Neural cell (in vitro differentiated cells): ENCODE results near the gene PARD3B. TPM values are rescaled to one million over a fixed set of nuclear protein-coding genes. Genes with fewer than 3 reads are reported as not detected.

Source experiments
- H2AFZ ChIP-seq: fragments of 200-600, 300-800 bp; sonication (generic), shearing (Covaris generic); 2 replicates; pipeline ENCODE4 v1.6.0; 2014; ENCODE audit warnings: low read depth, mild to moderate bottlenecking, antibody characterized with exemption, low read length, moderate library complexity
- H3F3A ChIP-seq: fragments of 200-600 bp; shearing (Covaris generic); 2 replicates; pipeline ENCODE4 v1.6.1; 2016; ENCODE audit warnings: mild to moderate bottlenecking, moderate library complexity, mixed read lengths, antibody characterized with exemption, low read length; ENCODE audit not compliant: insufficient read depth, poor library complexity, severe bottlenecking
- H3K27ac ChIP-seq: fragments of 200-600, 300-800 bp; sonication (generic), shearing (Covaris generic); 2 replicates; pipeline ENCODE4 v1.5.1; 2014; ENCODE audit warnings: mild to moderate bottlenecking, low read length, moderate library complexity
- H3K27me3 ChIP-seq: fragments of 300-800, 200-600 bp; sonication (generic), shearing (Covaris generic); 2 replicates; pipeline ENCODE4 v1.6.0; 2014; ENCODE audit warnings: mild to moderate bottlenecking, low read depth, low read length, moderate library complexity; ENCODE audit not compliant: insufficient read depth
- H3K36me3 ChIP-seq: fragments of 300-800, 200-600 bp; sonication (generic), shearing (Covaris generic); 2 replicates; pipeline ENCODE4 v1.5.1; 2014; ENCODE audit warnings: mild to moderate bottlenecking, antibody characterized with exemption, low read length, moderate library complexity; ENCODE audit not compliant: insufficient read depth
- H3K4me2 ChIP-seq: fragments of 300-800, 200-600 bp; sonication (generic), shearing (Covaris generic); 2 replicates; pipeline ENCODE4 v1.6.0; 2014; ENCODE audit warnings: mild to moderate bottlenecking, low read length
- H3K4me3 ChIP-seq: fragments of 300-800, 200-600 bp; sonication (generic), shearing (Covaris generic); 2 replicates; pipeline ENCODE4 v1.5.1; 2014; ENCODE audit warnings: mild to moderate bottlenecking, low read length, moderate library complexity
- H3K79me2 ChIP-seq: fragments of 200-600 bp; shearing (Covaris generic); replicated peaks from 2 replicates; pipeline ENCODE4 v1.6.0; 2014; ENCODE audit warnings: mild to moderate bottlenecking, low read length, moderate library complexity; ENCODE audit not compliant: insufficient read depth
- H3K9ac ChIP-seq: fragments of 300-800, 200-600 bp; sonication (generic), shearing (Covaris generic); 2 replicates; pipeline ENCODE4 v1.6.1; 2016; ENCODE audit warnings: mild to moderate bottlenecking, low read length, mixed read lengths
- H3K9me2 ChIP-seq: fragments of 200-600 bp; shearing (Covaris generic); 2 replicates; pipeline ENCODE4 v1.6.1; 2016; ENCODE audit warnings: mild to moderate bottlenecking, low read length, mixed read lengths; ENCODE audit not compliant: insufficient read depth
- H3K9me3 ChIP-seq: fragments of 200-600, 300-800 bp; sonication (generic), shearing (Covaris generic); 2 replicates; pipeline ENCODE4 v1.6.1; 2016; ENCODE audit warnings: mild to moderate bottlenecking, mixed run types, low read length, moderate library complexity, mixed read lengths
- H4K20me1 ChIP-seq: fragments of 200-600 bp; shearing (Covaris generic); 2 replicates; pipeline ENCODE4 v1.6.1; 2016; ENCODE audit warnings: mild to moderate bottlenecking, mixed run types; ENCODE audit not compliant: insufficient read depth
- CTCF ChIP-seq: fragments of 450-650 bp; IDR thresholded peaks from 2 replicates; pipeline ENCODE4 v1.5.1; 2014; ENCODE audit warnings: antibody characterized with exemption, mild to moderate bottlenecking, moderate library complexity; ENCODE audit not compliant: poor library complexity, severe bottlenecking
- EP300 ChIP-seq: fragments of 450-650 bp; conservative IDR thresholded peaks from 2 replicates; pipeline ENCODE4 v1.6.1; 2014; ENCODE audit warnings: antibody characterized with exemption, mild to moderate bottlenecking, moderate library complexity; ENCODE audit not compliant: poor library complexity, severe bottlenecking
- EZH2 ChIP-seq: fragments of 200-600, 300-800 bp; shearing (Covaris generic), sonication (generic); IDR thresholded peaks from 2 replicates; pipeline ENCODE4 v1.6.1; 2014; ENCODE audit warnings: antibody characterized with exemption, low read length, borderline replicate concordance, mild to moderate bottlenecking; ENCODE audit not compliant: insufficient read depth, poor library complexity, severe bottlenecking
- MXI1 ChIP-seq: fragments of 450-650 bp; conservative IDR thresholded peaks from 2 replicates; pipeline ENCODE4 v1.6.1; 2014; ENCODE audit warnings: antibody characterized with exemption, mild to moderate bottlenecking; ENCODE audit not compliant: poor library complexity, severe bottlenecking
- POLR2AphosphoS5 ChIP-seq: IDR thresholded peaks from 2 replicates; pipeline ENCODE4 v1.6.1; 2012
- RAD21 ChIP-seq: fragments of 450-650 bp; conservative IDR thresholded peaks from 2 replicates; pipeline ENCODE4 v1.6.1; 2014; ENCODE audit warnings: antibody characterized with exemption, mild to moderate bottlenecking, moderate library complexity
- REST ChIP-seq: IDR thresholded peaks from 2 replicates; pipeline ENCODE4 v1.6.1; 2012; ENCODE audit warnings: borderline replicate concordance
- SMC3 ChIP-seq: fragments of 450-650 bp; conservative IDR thresholded peaks from 2 replicates; pipeline ENCODE4 v1.6.1; 2014; ENCODE audit warnings: antibody characterized with exemption, mild to moderate bottlenecking, moderate library complexity; ENCODE audit not compliant: poor library complexity
- TAF1 ChIP-seq: IDR thresholded peaks from 2 replicates; pipeline ENCODE4 v1.6.1; 2012; ENCODE audit warnings: low read depth
- polyA plus RNA-seq: library from polyadenylated mRNA; depleted of rRNA; stranded (reverse); fragments of >200 nt; gene quantifications from 2 replicates; pipeline ENCODE4 v1.2.3, GENCODE V29; 2014

Gene PARD3B
- polyA plus RNA-seq, 1 donor from 2014 or later, result 0.54 TPM

GRCh38 chr2:204850581-204850980 is 305.3 kb downstream of the PARD3B start:
- Histone ChIP-seq H2AFZ (no peak overlapping the region), H3K79me2 (no peaks in the 10 kb centered on the region), H4K20me1 (no peaks in the 10 kb centered on the region), H3K4me3 (no peak overlapping the region), H3K9ac (no peak overlapping the region), H3K36me3 (no peaks in the 10 kb centered on the region), H3F3A (no peaks in the 10 kb centered on the region), H3K4me2 (no peak overlapping the region), H3K9me2 (no peaks in the 10 kb centered on the region), H3K27me3 (no peaks in the 10 kb centered on the region), H3K9me3 (no peaks in the 10 kb centered on the region), H3K27ac (no peak overlapping the region)
- no peak for TF ChIP-seq POLR2AphosphoS5
- TF ChIP-seq REST, result no peak
- no peak for TF ChIP-seq TAF1
- TF ChIP-seq EZH2, result no peak
- no peak for TF ChIP-seq SMC3
- no peak for TF ChIP-seq CTCF
- no peak for TF ChIP-seq MXI1
- TF ChIP-seq RAD21, result no peak
- no peak for TF ChIP-seq EP300

- Histone ChIP-seq H3K27me3 (no peaks in the 10 kb centered on the region), H3F3A (no peaks in the 10 kb centered on the region), H3K4me2 (no peak overlapping the region), H3K9ac (no peak overlapping the region), H3K27ac (no peak overlapping the region), H3K79me2 (no peaks in the 10 kb centered on the region), H3K9me2 (no peaks in the 10 kb centered on the region), H3K36me3 (no peaks in the 10 kb centered on the region), H2AFZ (no peak overlapping the region), H3K9me3 (no peaks in the 10 kb centered on the region), H4K20me1 (no peaks in the 10 kb centered on the region), H3K4me3 (no peak overlapping the region)
- TF ChIP-seq RAD21 (no peak), EZH2 (no peak), EP300 (no peak), TAF1 (no peak), SMC3 (no peak), REST (no peak), POLR2AphosphoS5 (no peak), MXI1 (no peak), CTCF (no peak)
Observed at GRCh38 chr2:204853905-204854304, 308.6 kb downstream of the PARD3B start.
